ENCODE data around the gene DYDC2. TPM values are rescaled to one million over a fixed set of nuclear protein-coding genes. Genes with fewer than 3 reads are reported as not detected.

The DYDC2 gene
- total RNA-seq, 2 donors from 2014 or later: not detected

- Histone ChIP-seq H3K27ac (no peak overlapping the region), H3K27me3 (replicated peaks; ENCODE audit: insufficient read depth) (no peaks in the 10 kb centered on the region), H3K9me3 (no peaks in the 10 kb centered on the region), H3K36me3 (no peaks in the 10 kb centered on the region), H3K4me3 (no peak overlapping the region), H3K4me1 (replicated peaks) (peaks cover 4% of the 10 kb centered on the region)
- no peak for DNase-seq (ENCODE audit: low spot score)
- intact Hi-C loops (cut with DNase I): no loop called here
- TF ChIP-seq POLR2A (IDR thresholded peaks at IDR 0.05): no peak
- WGBS: 87% methylated on average over 1 of the region's 1 CpG
Measured at GRCh38 chr10:80405035-80405434, 48.5 kb downstream of the DYDC2 start.

GRCh38 chr10:80405626-80406025 lies 49.0 kb downstream of the DYDC2 start:
- Histone ChIP-seq H3K4me1 (replicated peaks) (peaks cover 4% of the 10 kb centered on the region), H3K4me3 (no peak overlapping the region), H3K36me3 (no peaks in the 10 kb centered on the region), H3K27ac (peak overlapping the region; percentile 27 to 96), H3K9me3 (no peaks in the 10 kb centered on the region), H3K27me3 (replicated peaks; ENCODE audit: insufficient read depth) (no peaks in the 10 kb centered on the region)
- no peak for DNase-seq (ENCODE audit: low spot score)
- intact Hi-C loops (cut with DNase I): no loop called here
- TF ChIP-seq POLR2A (IDR thresholded peaks at IDR 0.05) (no peak), POLR2AphosphoS5 (IDR thresholded peaks at IDR 0.05) (no peak), CTCF (IDR thresholded peaks at IDR 0.05) (no peak)
- WGBS: 47% methylated on average over 4 of the region's 4 CpGs

GRCh38 chr10:80406204-80406603 lies 49.6 kb downstream of the DYDC2 start:
- peak overlapping the region; percentile 27 to 96 for H3K27ac ChIP-seq
- no peaks in the 10 kb centered on the region for H3K27me3 ChIP-seq (replicated peaks; ENCODE audit: insufficient read depth)
- no peak overlapping the region for H3K4me3 ChIP-seq
- H3K9me3 ChIP-seq: no peaks in the 10 kb centered on the region
- TF ChIP-seq POLR2A (IDR thresholded peaks at IDR 0.05) (no peak), POLR2AphosphoS5 (IDR thresholded peaks at IDR 0.05) (peak; percentile 51), CTCF (IDR thresholded peaks at IDR 0.05) (no peak)
- H3K4me1 ChIP-seq (replicated peaks): peaks cover 8% of the 10 kb centered on the region
- DNase-seq (ENCODE audit: low spot score): no peak
- H3K36me3 ChIP-seq: no peaks in the 10 kb centered on the region
- WGBS: 23% methylated on average over 4 of the region's 4 CpGs
- intact Hi-C loops (cut with DNase I): no loop called here

GRCh38 chr10:80407812-80408241 lies 51.2 kb downstream of the DYDC2 start:
- TF ChIP-seq CTCF (IDR thresholded peaks at IDR 0.05) (no peak), POLR2A (IDR thresholded peaks at IDR 0.05) (no peak), POLR2AphosphoS5 (IDR thresholded peaks at IDR 0.05) (no peak)
- intact Hi-C loops (cut with DNase I): no loop called here
- Histone ChIP-seq H3K27me3 (replicated peaks; ENCODE audit: insufficient read depth) (no peaks in the 10 kb centered on the region), H3K27ac (peak overlapping the region; percentile 86 to 96), H3K9me3 (no peaks in the 10 kb centered on the region), H3K4me3 (peak overlapping the region; percentile 72 to 92), H3K4me1 (replicated peaks) (peaks cover 15% of the 10 kb centered on the region), H3K36me3 (no peaks in the 10 kb centered on the region)
- WGBS: 14% methylated on average over 16 of the region's 16 CpGs
- DNase-seq (ENCODE audit: low spot score): no peak

GRCh38 chr10:80408242-80409101 lies 51.9 kb downstream of the DYDC2 start, which contains the start of gene PRXL2A:
TSS of gene PRXL2A (plus strand) at chr10:80408551. CDS start at chr10:80420468, 11,917 bp downstream.
- under 1% methylated on average over 28 of the region's 96 CpGs for WGBS
- peak; percentile 69 for TF ChIP-seq POLR2AphosphoS5 (IDR thresholded peaks at IDR 0.05)
- TF ChIP-seq CTCF (IDR thresholded peaks at IDR 0.05): peak in 2 of 4 experiments; percentile 19 to 39
- peak; percentile 82 for TF ChIP-seq POLR2A (IDR thresholded peaks at IDR 0.05)
- Histone ChIP-seq H3K4me1 (replicated peaks) (peaks cover 20% of the 10 kb centered on the region), H3K36me3 (no peaks in the 10 kb centered on the region), H3K27ac (peak within 1 kb of the TSS; percentile 86 to 96), H3K9me3 (no peaks in the 10 kb centered on the region), H3K4me3 (peak within 1 kb of the TSS; percentile 72 to 92), H3K27me3 (replicated peaks; ENCODE audit: insufficient read depth) (no peaks in the 10 kb centered on the region)
- intact Hi-C loops (cut with DNase I): no loop called here
- DNase-seq (ENCODE audit: low spot score): peak; percentile 85
